CD4-positive, alpha-beta memory T cell (primary cell): ENCODE data around the gene RNF208. TPM values are rescaled to one million over a fixed set of nuclear protein-coding genes. Genes with fewer than 3 reads are reported as not detected.
"Not testable (repeated sequence)": the region's sequence is repeated elsewhere in the genome, so short reads cannot be mapped to it uniquely, and the experiment has no call there.

Source experiments
- CTCF ChIA-PET: fragments of 350-600 bp; sonication (Branson Sonifier 250); formaldehyde crosslinking; loops from one replicate; lab custom pipeline; 2021; ENCODE audit warnings: inconsistent platforms; ENCODE audit not compliant: partially characterized antibody; lab: Charles Lee
- POLR2A ChIA-PET: fragments of 350-600 bp; sonication (Branson Sonifier 250); formaldehyde crosslinking; loops from one replicate; lab custom pipeline; 2021; ENCODE audit not compliant: partially characterized antibody; lab: Charles Lee
- DNase-seq, 5 donors: peaks; one replicate each; pipeline versions ENCODE4 v3.0.0 to v3.0.0-alpha.2; 2020 to 2022; ENCODE audit warnings: mixed read lengths in 1 of 5
- H3K27ac ChIP-seq: one replicate; pipeline ENCODE4 v1.7.0; 2013; ENCODE audit warnings: low read depth, low read length
- H3K27me3 ChIP-seq: 2 replicates; pipeline ENCODE4 v1.7.0; 2013; ENCODE audit warnings: mild to moderate bottlenecking, low read length, moderate library complexity; ENCODE audit not compliant: insufficient read depth
- H3K36me3 ChIP-seq: 2 replicates; pipeline ENCODE4 v1.7.0; 2013; ENCODE audit warnings: mild to moderate bottlenecking, low read length, moderate library complexity; ENCODE audit not compliant: insufficient read depth
- H3K4me1 ChIP-seq: 2 replicates; pipeline ENCODE4 v1.7.0; 2013; ENCODE audit warnings: mild to moderate bottlenecking, low read length, moderate library complexity; ENCODE audit not compliant: insufficient read depth
- H3K4me3 ChIP-seq, 2 donors: one replicate each; pipeline ENCODE4 v1.7.0; 2013; ENCODE audit warnings: low read length in 2 of 2, mild to moderate bottlenecking in 1 of 2
- H3K9me3 ChIP-seq, 2 donors: one replicate each; pipeline ENCODE4 v1.7.0; 2013; ENCODE audit warnings: low read length in 2 of 2, control low read depth in 1 of 2; ENCODE audit not compliant: control insufficient read depth in 1 of 2
- H3K27ac Mint-ChIP-seq, 7 donors: one replicate each; pipeline ENCODE4 v1.8.0; 2020 to 2021; ENCODE audit warnings: mixed read lengths in 7 of 7, mild to moderate bottlenecking in 6 of 7, inconsistent platforms in 3 of 7, moderate library complexity in 3 of 7
- H3K27me3 Mint-ChIP-seq, 2 donors: one replicate each; pipeline ENCODE4 v1.8.0; 2020 to 2021; ENCODE audit warnings: mixed read lengths in 2 of 2
- H3K36me3 Mint-ChIP-seq, 2 donors: one replicate each; pipeline ENCODE4 v1.8.0; 2020 to 2021; ENCODE audit warnings: mixed read lengths in 2 of 2, inconsistent platforms in 1 of 2, mild to moderate bottlenecking in 1 of 2
- H3K4me1 Mint-ChIP-seq, 4 donors: one replicate each; pipeline ENCODE4 v1.8.0; 2020 to 2021; ENCODE audit warnings: mixed read lengths in 4 of 4, mild to moderate bottlenecking in 1 of 4
- H3K4me3 Mint-ChIP-seq, 8 donors: one replicate each; pipeline ENCODE4 v1.8.0; 2020 to 2021; ENCODE audit warnings: mixed read lengths in 8 of 8, mild to moderate bottlenecking in 7 of 8, moderate library complexity in 6 of 8, inconsistent platforms in 3 of 8
- H3K9me3 Mint-ChIP-seq, 8 donors: one replicate each; pipeline ENCODE4 v1.8.0; 2020 to 2021; ENCODE audit warnings: mixed read lengths in 8 of 8, mild to moderate bottlenecking in 5 of 8, inconsistent platforms in 3 of 8, moderate library complexity in 1 of 8
- intact Hi-C: fragments of 100-400 bp; cut with micrococcal nuclease; formaldehyde crosslinking; loops from one replicate; pipeline ENCODE4 v1.15.1; 2023
- polyA plus RNA-seq, 2 donors: library from polyadenylated mRNA; unstranded; fragments of 300-500 nt; fragmentation: Illumina TruSeq; gene quantifications; one replicate each; pipeline ENCODE4 v1.2.3, GENCODE V29; 2021
- total RNA-seq, 2 experiments: library from RNA; stranded (reverse); gene quantifications; one replicate each; pipeline ENCODE4 v1.2.3, GENCODE V29; 2021

The RNF208 gene
- total and polyA plus RNA-seq, 4 experiments from 2014 or later, result 0.64 to 1.3 TPM; not detected in 2

- intact Hi-C loops, result loop anchor here (2.0 to 5.0 kb wide), 2 partner anchors 313 to 368 kb away; partner anchors contain the start of gene ARRDC1
- peak overlapping the region; percentile 75 for H3K27ac ChIP-seq
- not testable (repeated sequence) for H3K9me3 ChIP-seq, DNase-seq, H3K27me3 Mint-ChIP-seq, H3K9me3 Mint-ChIP-seq, H3K27me3 ChIP-seq
- CTCF ChIA-PET, result interaction anchor here (0.7 to 2.1 kb wide), 5 partner anchors 16 to 153 kb away, joined by 3 to 9 read pairs (median 6); partner anchors contain the start of gene MAN1B1
- H3K27ac Mint-ChIP-seq, result peak overlapping the region in 6 of 7 donors; percentile 35 to 89 (median 68)
- H3K4me1 Mint-ChIP-seq, result peaks cover 6 to 43% (median 25%) of the 10 kb centered on the region in 4 donors
- POLR2A ChIA-PET, result interaction anchor here (0.8 to 10.3 kb wide), 31 partner anchors 13 to 876 kb away, joined by 3 to 260 read pairs (median 8); partner anchors contain the start of genes CLIC3, CYSRT1, DNLZ and DPP7
- peaks cover 10 to 12% of the 10 kb centered on the region in 2 donors for H3K36me3 Mint-ChIP-seq
- peaks cover 42% of the 10 kb centered on the region for H3K4me1 ChIP-seq
- H3K36me3 ChIP-seq, result peaks cover 18% of the 10 kb centered on the region
- H3K4me3 Mint-ChIP-seq, result peak overlapping the region; percentile 54 to 85 (median 74)
- H3K4me3 ChIP-seq, result peak overlapping the region in 1 of 2 donors; percentile 57
Measured at GRCh38 chr9:137239541-137240200, 17.6 kb upstream of the RNF208 start.

GRCh38 chr9:137237759-137238726 is 16.0 kb upstream of the RNF208 start:
- Mint-ChIP-seq H3K4me1 (peaks cover 6 to 29% (median 18%) of the 10 kb centered on the region in 4 donors), H3K36me3 (peaks cover 7 to 12% of the 10 kb centered on the region in 2 donors), H3K27ac (peak overlapping the region in 1 of 7 donors; percentile 59), H3K9me3 (peaks cover 0 to 7% (median 0%) of the 10 kb centered on the region in 8 donors), H3K4me3 (peak overlapping the region in 1 of 8 donors; percentile 35), H3K27me3 (peaks cover 2 to 7% of the 10 kb centered on the region in 2 donors)
- CTCF ChIA-PET, result interaction anchor here (0.8 to 2.7 kb wide), 14 partner anchors 9 to 171 kb away, joined by 3 to 15 read pairs (median 8); partner anchors contain the start of genes ANAPC2, NELFB, RNF208 and SSNA1
- Histone ChIP-seq H3K36me3 (peaks cover 11% of the 10 kb centered on the region), H3K27me3 (no peaks in the 10 kb centered on the region), H3K27ac (no peak overlapping the region), H3K9me3 (no peaks in the 10 kb centered on the region), H3K4me1 (peaks cover 38% of the 10 kb centered on the region), H3K4me3 (no peak overlapping the region)
- DNase-seq, result no peak
- POLR2A ChIA-PET, result interaction anchor here (0.8 to 10.3 kb wide), 6 partner anchors 11 to 151 kb away, joined by 3 to 260 read pairs (median 6); partner anchors contain the start of genes CYSRT1, MAN1B1, NELFB and RNF208
- intact Hi-C loops, result no loop called here

GRCh38 chr9:137236936-137237421 is 14.9 kb upstream of the RNF208 start:
- Histone ChIP-seq H3K4me3 (no peak overlapping the region), H3K27ac (no peak overlapping the region), H3K36me3 (peaks cover under 1% of the 10 kb centered on the region), H3K9me3 (no peaks in the 10 kb centered on the region), H3K27me3 (no peaks in the 10 kb centered on the region), H3K4me1 (peaks cover 28% of the 10 kb centered on the region)
- intact Hi-C loops, result loop anchor here (1.0 kb wide), 3 partner anchors 14 to 119 kb away; no protein-coding TSS in a partner anchor
- no peak overlapping the region for H3K4me3 Mint-ChIP-seq
- DNase-seq, result no peak
- peaks cover 0 to 6% of the 10 kb centered on the region in 2 donors for H3K36me3 Mint-ChIP-seq
- H3K27ac Mint-ChIP-seq, result no peak overlapping the region
- peaks cover 2 to 7% of the 10 kb centered on the region in 2 donors for H3K27me3 Mint-ChIP-seq
- ChIA-PET POLR2A (interaction anchor here (0.9 to 10.3 kb wide), 9 partner anchors 10 to 190 kb away, joined by 3 to 260 read pairs (median 5); partner anchors contain the start of genes ANAPC2, CYSRT1, DPP7 and MAN1B1), CTCF (interaction anchor here (0.7 to 2.7 kb wide), 29 partner anchors 8 to 190 kb away, joined by 3 to 15 read pairs (median 5); partner anchors contain the start of genes ANAPC2, DPP7, MAN1B1 and NELFB)
- peaks cover 0 to 19% (median 8%) of the 10 kb centered on the region in 4 donors for H3K4me1 Mint-ChIP-seq
- H3K9me3 Mint-ChIP-seq, result peaks cover 0 to 5% (median 0%) of the 10 kb centered on the region in 8 donors

DNA sequence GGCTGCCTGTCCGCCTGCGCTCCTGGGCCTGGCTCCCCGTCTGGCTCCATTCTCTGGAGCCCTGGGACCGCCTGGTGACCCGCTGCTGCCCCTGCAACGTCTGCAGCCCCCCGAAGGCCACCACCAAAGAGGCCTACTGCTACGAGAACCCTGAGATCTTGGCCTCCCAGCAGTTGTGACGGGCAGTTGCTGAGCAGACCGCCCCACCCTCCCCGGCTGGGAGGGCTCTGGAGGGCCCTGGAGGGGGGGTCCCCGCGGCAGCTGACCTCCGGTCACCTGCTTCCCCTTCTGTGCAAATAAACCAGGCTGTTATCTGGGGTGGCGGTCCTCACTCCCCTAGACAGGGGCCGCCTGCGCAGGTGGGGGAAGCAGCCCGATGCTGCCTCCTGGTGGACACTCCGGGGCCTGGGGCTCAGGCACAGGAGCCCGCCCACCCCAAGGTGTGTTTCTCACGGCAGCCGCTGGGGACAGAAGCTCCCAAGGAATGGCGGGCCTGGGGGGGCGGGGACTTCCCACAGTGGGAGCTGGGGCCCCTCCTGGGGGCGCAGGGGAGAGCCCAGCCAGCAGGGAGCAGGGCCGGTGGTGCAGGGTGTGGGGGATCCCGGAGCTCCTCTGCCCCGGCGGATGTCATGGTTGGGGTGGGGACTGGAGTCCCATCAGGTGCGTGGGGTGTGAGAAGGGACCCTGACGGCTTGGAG is 14.3 kb upstream of the RNF208 start:
- Histone ChIP-seq H3K4me1 (peaks cover 25% of the 10 kb centered on the region), H3K9me3 (no peaks in the 10 kb centered on the region), H3K27ac (no peak overlapping the region), H3K36me3 (no peaks in the 10 kb centered on the region), H3K4me3 (no peak overlapping the region), H3K27me3 (no peaks in the 10 kb centered on the region)
- ChIA-PET POLR2A (interaction anchor here (0.6 to 10.3 kb wide), 10 partner anchors 12 to 285 kb away, joined by 3 to 260 read pairs (median 5); partner anchors contain the start of genes ANAPC2, CYSRT1, DPP7 and MAN1B1), CTCF (interaction anchor here (0.7 to 2.7 kb wide), 29 partner anchors 9 to 189 kb away, joined by 3 to 15 read pairs (median 5); partner anchors contain the start of genes ANAPC2, DPP7, MAN1B1 and NELFB)
- H3K27me3 Mint-ChIP-seq, result peaks cover 2 to 7% of the 10 kb centered on the region in 2 donors
- intact Hi-C loops, result loop anchor here (1.0 kb wide), 3 partner anchors 13 to 118 kb away; no protein-coding TSS in a partner anchor
- DNase-seq, result peak; percentile 84 to 87 (median 86)
- peaks cover 0 to 6% of the 10 kb centered on the region in 2 donors for H3K36me3 Mint-ChIP-seq
- peaks cover 0 to 5% (median 0%) of the 10 kb centered on the region in 8 donors for H3K9me3 Mint-ChIP-seq
- no peak overlapping the region for H3K4me3 Mint-ChIP-seq
- H3K27ac Mint-ChIP-seq, result peak overlapping the region in 1 of 7 donors; percentile 40
- peaks cover 0 to 19% (median 8%) of the 10 kb centered on the region in 4 donors for H3K4me1 Mint-ChIP-seq

- ChIA-PET CTCF (interaction anchor here (0.8 to 2.7 kb wide), 14 partner anchors 12 to 458 kb away, joined by 3 to 15 read pairs (median 6); partner anchors contain the start of genes ANAPC2, RNF208 and SSNA1), POLR2A (interaction anchor here (0.6 to 10.3 kb wide), 7 partner anchors 12 to 285 kb away, joined by 3 to 260 read pairs (median 7); partner anchors contain the start of genes ANAPC2, CYSRT1, MAN1B1 and NELFB)
- Mint-ChIP-seq H3K4me3 (no peak overlapping the region), H3K27ac (no peak overlapping the region), H3K9me3 (no peaks in the 10 kb centered on the region), H3K27me3 (peaks cover 0 to 7% of the 10 kb centered on the region in 2 donors), H3K36me3 (peaks cover 0 to 1% of the 10 kb centered on the region in 2 donors), H3K4me1 (peaks cover 0 to 19% (median 4%) of the 10 kb centered on the region in 4 donors)
- Histone ChIP-seq H3K36me3 (no peaks in the 10 kb centered on the region), H3K4me3 (no peak overlapping the region), H3K27ac (no peak overlapping the region), H3K27me3 (no peaks in the 10 kb centered on the region), H3K4me1 (peaks cover 25% of the 10 kb centered on the region), H3K9me3 (no peaks in the 10 kb centered on the region)
- no peak for DNase-seq
- intact Hi-C loops, result loop anchor here (1.0 kb wide), 3 partner anchors 12 to 117 kb away; no protein-coding TSS in a partner anchor
Measured at GRCh38 chr9:137235424-137236237, 13.6 kb upstream of the RNF208 start.
